Suprapubic skin (tissue), 4 donors: ENCODE measurements around the gene HEBP2. TPM values are rescaled to one million over a fixed set of nuclear protein-coding genes. Genes with fewer than 3 reads are reported as not detected.

Experiments
- DNase-seq, 2 donors: peaks; one replicate each; pipeline ENCODE4 v3.0.0-alpha.2; 2019; ENCODE audit warnings: low spot score in 2 of 2
- H3K27ac ChIP-seq: fragments of 200-600 bp; sonication (generic); one replicate; pipeline ENCODE4 v1.5.1; 2019
- H3K27me3 ChIP-seq: fragments of 200-600 bp; sonication (generic); one replicate; pipeline ENCODE4 v1.5.1; 2019
- H3K36me3 ChIP-seq: fragments of 200-600 bp; sonication (generic); one replicate; pipeline ENCODE4 v1.5.1; 2019
- H3K4me1 ChIP-seq: fragments of 200-600 bp; sonication (generic); one replicate; pipeline ENCODE4 v1.5.1; 2019
- H3K4me3 ChIP-seq: fragments of 200-600 bp; sonication (generic); one replicate; pipeline ENCODE4 v1.5.1; 2019; ENCODE audit warnings: mild to moderate bottlenecking
- H3K9me3 ChIP-seq: fragments of 200-600 bp; sonication (generic); one replicate; pipeline ENCODE4 v1.5.1; 2019
- CTCF ChIP-seq, 2 donors: fragments of 200-600 bp in 1 of 2; fragments of 450-650 bp in 1 of 2; sonication (generic) in 1 of 2; IDR thresholded peaks; one replicate each; pipeline ENCODE4 v1.5.1; 2016 to 2019; ENCODE audit warnings: antibody characterized with exemption in 2 of 2, mild to moderate bottlenecking in 1 of 2, moderate library complexity in 1 of 2
- EP300 ChIP-seq: sonication (generic); formaldehyde crosslinking; IDR thresholded peaks from one replicate; pipeline ENCODE4 v1.6.1; 2017; ENCODE audit warnings: antibody characterized with exemption
- POLR2A ChIP-seq, 2 donors: fragments of 450-650 bp; IDR thresholded peaks; one replicate each; pipeline ENCODE4 v1.6.1; 2017; ENCODE audit warnings: antibody characterized with exemption in 2 of 2, mild to moderate bottlenecking in 2 of 2, moderate library complexity in 2 of 2
- POLR2AphosphoS5 ChIP-seq, 3 donors: sonication (generic); formaldehyde crosslinking; IDR thresholded peaks; one replicate each; pipeline ENCODE4 v1.6.1; 2017; ENCODE audit warnings: antibody characterized with exemption in 3 of 3
- WGBS: methylation state at CpG from one replicate; pipeline ENCODE4 v1.1.5; 2018; 5-methylcytosine and 5-hydroxymethylcytosine counted together
- total RNA-seq, 4 donors: library from RNA; depleted of rRNA; stranded (reverse); fragments of >200 nt; gene quantifications; one replicate each; pipeline ENCODE4 v1.1.0, GENCODE V29; 2016

Gene HEBP2
- total RNA-seq, 4 donors from 2014 or later, result 37.7 to 82.9 (median 56.3) TPM

- TF ChIP-seq EP300, result no peak
- no peak for TF ChIP-seq POLR2A (IDR thresholded peaks at IDR 0.05)
- no peak for TF ChIP-seq POLR2AphosphoS5 (IDR thresholded peaks at IDR 0.05)
- no peak for TF ChIP-seq CTCF (IDR thresholded peaks at IDR 0.05)
- Histone ChIP-seq H3K9me3 (no peaks in the 10 kb centered on the region), H3K4me1 (no peaks in the 10 kb centered on the region), H3K36me3 (no peaks in the 10 kb centered on the region), H3K27ac (no peak within 1 kb of the TSS), H3K4me3 (no peak within 1 kb of the TSS), H3K27me3 (no peaks in the 10 kb centered on the region)
- DNase-seq, result no peak
- WGBS, result 83% methylated on average over 6 of the region's 6 CpGs
Measured at GRCh38 chr6:138377844-138378243, 26.2 kb upstream of the HEBP2 start, which contains the start of gene SMIM28. TSS of gene SMIM28 (plus strand) at chr6:138377905. CDS start at chr6:138378073, 168 bp downstream.

DNA sequence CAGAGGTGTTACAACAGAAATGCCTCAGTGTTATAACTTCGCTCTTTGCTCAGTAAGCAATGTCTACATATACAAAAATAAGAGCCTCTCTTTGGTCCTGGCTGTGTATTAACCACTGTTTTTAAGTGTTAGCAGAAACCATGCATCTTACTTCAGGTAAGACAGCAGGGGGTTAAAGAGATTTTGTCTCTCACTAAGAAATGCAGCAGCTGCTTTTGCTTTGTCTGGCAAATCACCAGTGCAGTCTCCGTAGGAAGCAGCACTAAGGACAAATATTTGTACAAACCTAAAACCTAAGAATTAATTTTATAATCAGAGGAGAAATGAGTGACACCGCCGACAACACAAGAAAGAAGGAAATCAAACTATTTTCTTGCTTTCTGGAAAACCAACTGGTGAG, 25.6 kb upstream of the HEBP2 start:
- H3K27me3 ChIP-seq, result no peaks in the 10 kb centered on the region
- no peaks in the 10 kb centered on the region for H3K4me1 ChIP-seq
- no peak overlapping the region for H3K27ac ChIP-seq
- no peaks in the 10 kb centered on the region for H3K36me3 ChIP-seq
- no peak overlapping the region for H3K4me3 ChIP-seq
- DNase-seq, result no peak
- TF ChIP-seq EP300, result no peak
- no peak for TF ChIP-seq CTCF (IDR thresholded peaks at IDR 0.05)
- no peak for TF ChIP-seq POLR2AphosphoS5 (IDR thresholded peaks at IDR 0.05)
- TF ChIP-seq POLR2A (IDR thresholded peaks at IDR 0.05), result no peak
- WGBS, result 82% methylated on average over 4 of the region's 4 CpGs
- no peaks in the 10 kb centered on the region for H3K9me3 ChIP-seq

- H3K27ac ChIP-seq, result no peak overlapping the region
Measured at GRCh38 chr6:138382498-138383265, 21.3 kb upstream of the HEBP2 start.

DNA sequence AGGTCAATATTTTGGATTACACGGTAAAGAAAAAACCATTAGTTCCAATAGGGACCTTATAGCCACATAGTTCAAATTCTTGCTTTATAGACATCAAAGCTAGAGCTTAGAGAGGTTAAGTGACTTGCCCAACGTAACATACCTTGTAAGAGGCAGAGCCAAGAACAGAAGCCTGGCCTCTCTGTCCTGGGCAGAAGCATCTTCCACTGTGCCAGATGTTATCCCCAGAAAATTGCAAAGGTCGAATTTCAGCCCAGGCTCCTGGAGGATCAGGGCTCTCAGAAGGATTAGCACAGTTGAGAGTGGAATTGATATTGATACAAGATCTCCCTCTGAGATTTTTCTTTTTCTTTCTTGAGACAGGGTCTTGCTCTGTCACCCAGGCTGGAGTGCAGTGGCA, 20.2 kb upstream of the HEBP2 start:
- WGBS, result 72% methylated on average over 3 of the region's 3 CpGs
- Histone ChIP-seq H3K36me3 (no peaks in the 10 kb centered on the region), H3K27ac (no peak overlapping the region), H3K27me3 (no peaks in the 10 kb centered on the region), H3K4me1 (no peaks in the 10 kb centered on the region), H3K4me3 (no peak overlapping the region), H3K9me3 (no peaks in the 10 kb centered on the region)
- TF ChIP-seq POLR2AphosphoS5 (IDR thresholded peaks at IDR 0.05) (no peak), CTCF (IDR thresholded peaks at IDR 0.05) (no peak), POLR2A (IDR thresholded peaks at IDR 0.05) (no peak), EP300 (no peak)
- no peak for DNase-seq

More at GRCh38 chr6:138382498-138383265, 21.3 kb upstream of the HEBP2 start:
- Histone ChIP-seq H3K27me3 (no peaks in the 10 kb centered on the region), H3K9me3 (no peaks in the 10 kb centered on the region), H3K36me3 (no peaks in the 10 kb centered on the region), H3K4me1 (no peaks in the 10 kb centered on the region), H3K4me3 (no peak overlapping the region)
- WGBS, result 88% methylated on average over 6 of the region's 8 CpGs
- no peak for DNase-seq
- TF ChIP-seq POLR2A (IDR thresholded peaks at IDR 0.05), result no peak
- no peak for TF ChIP-seq EP300
- no peak for TF ChIP-seq POLR2AphosphoS5 (IDR thresholded peaks at IDR 0.05)
- no peak for TF ChIP-seq CTCF (IDR thresholded peaks at IDR 0.05)

- no peak overlapping the region for H3K27ac ChIP-seq
- no peak overlapping the region for H3K4me3 ChIP-seq
- H3K9me3 ChIP-seq, result no peaks in the 10 kb centered on the region
- no peak for TF ChIP-seq POLR2A (IDR thresholded peaks at IDR 0.05)
- TF ChIP-seq CTCF (IDR thresholded peaks at IDR 0.05), result no peak
- TF ChIP-seq EP300, result no peak
- no peak for TF ChIP-seq POLR2AphosphoS5 (IDR thresholded peaks at IDR 0.05)
- H3K27me3 ChIP-seq, result no peaks in the 10 kb centered on the region
- WGBS, result 87% methylated on average over 3 of the region's 3 CpGs
- no peak for DNase-seq
- no peaks in the 10 kb centered on the region for H3K4me1 ChIP-seq
- H3K36me3 ChIP-seq, result no peaks in the 10 kb centered on the region
Measured at GRCh38 chr6:138386897-138387296, 17.1 kb upstream of the HEBP2 start.
